IPS-18c (cell line): Measurements from ENCODE around the gene RAPGEF3.
A peak's percentile ranks its signal among the peaks of the same experiment; 100 is the strongest.

Experiments used
- H3K4me3 ChIP-seq: 2 replicates; pipeline ENCODE4 v1.7.0; 2013; ENCODE audit warnings: low read depth, mild to moderate bottlenecking, low read length, moderate library complexity; ENCODE audit not compliant: insufficient read depth
- H3K9me3 ChIP-seq: one replicate; pipeline ENCODE4 v1.6.1; 2013; ENCODE audit warnings: mild to moderate bottlenecking, low read length, moderate library complexity; ENCODE audit not compliant: control insufficient read depth, insufficient read depth

The RAPGEF3 gene

GRCh38 chr12:47782372-47782770 is 23.7 kb upstream of the RAPGEF3 start:
- H3K9me3 ChIP-seq, result peaks cover 3% of the 10 kb centered on the region
- no peak overlapping the region for H3K4me3 ChIP-seq

GRCh38 chr12:47781479-47782371 is 23.0 kb upstream of the RAPGEF3 start:
- Histone ChIP-seq H3K4me3 (no peak overlapping the region), H3K9me3 (peaks cover 2% of the 10 kb centered on the region)

GRCh38 chr12:47779943-47780504 is 21.3 kb upstream of the RAPGEF3 start:
- H3K4me3 ChIP-seq, result 0 out of 2 replicates have a peak overlapping the region, but pooled peaks have one; percentile 17
- H3K9me3 ChIP-seq, result no peaks in the 10 kb centered on the region

GRCh38 chr12:47779301-47779942 is 20.7 kb upstream of the RAPGEF3 start:
- 0 out of 2 replicates have a peak overlapping the region, but pooled peaks have one; percentile 17 for H3K4me3 ChIP-seq

GRCh38 chr12:47778881-47779280 is 20.2 kb upstream of the RAPGEF3 start:
- Histone ChIP-seq H3K9me3 (no peaks in the 10 kb centered on the region), H3K4me3 (no peak overlapping the region; the same call in 1 of the 2 replicates)

More at GRCh38 chr12:47779301-47779942, 20.7 kb upstream of the RAPGEF3 start:
- H3K9me3 ChIP-seq, result no peaks in the 10 kb centered on the region

- no peak overlapping the region for H3K4me3 ChIP-seq
- H3K9me3 ChIP-seq, result no peaks in the 10 kb centered on the region
Measured at GRCh38 chr12:47777741-47778558, 19.3 kb upstream of the RAPGEF3 start.

GRCh38 chr12:47777151-47777550 is 18.5 kb upstream of the RAPGEF3 start:
- no peak overlapping the region for H3K4me3 ChIP-seq
- H3K9me3 ChIP-seq, result no peaks in the 10 kb centered on the region

- no peak overlapping the region for H3K4me3 ChIP-seq
- no peaks in the 10 kb centered on the region for H3K9me3 ChIP-seq
Measured at GRCh38 chr12:47776471-47777143, 17.9 kb upstream of the RAPGEF3 start.

- Histone ChIP-seq H3K9me3 (no peaks in the 10 kb centered on the region), H3K4me3 (no peak overlapping the region; the same call in 1 of the 2 replicates)
Measured at GRCh38 chr12:47775100-47775911, 16.6 kb upstream of the RAPGEF3 start.

- Histone ChIP-seq H3K4me3 (no peak overlapping the region), H3K9me3 (no peaks in the 10 kb centered on the region)
Measured at GRCh38 chr12:47774663-47775062, 16.0 kb upstream of the RAPGEF3 start.

- peak overlapping the region; percentile 78 for H3K4me3 ChIP-seq
- no peaks in the 10 kb centered on the region for H3K9me3 ChIP-seq
Measured at GRCh38 chr12:47773858-47774580, 15.3 kb upstream of the RAPGEF3 start.

- H3K9me3 ChIP-seq, result no peaks in the 10 kb centered on the region
- H3K4me3 ChIP-seq, result peak within 1 kb of the TSS; percentile 78
Measured at GRCh38 chr12:47773062-47773857, 14.6 kb upstream of the RAPGEF3 start, which contains the start of gene SLC48A1. Gene SLC48A1, plus strand, starts transcription at chr12:47773238. Its CDS starts 67 bp downstream, at chr12:47773305.

GRCh38 chr12:47772738-47773061 is 14.0 kb upstream of the RAPGEF3 start:
- H3K4me3 ChIP-seq, result peak overlapping the region; percentile 28; the same call in 1 of the 2 replicates
- H3K9me3 ChIP-seq, result peaks cover 2% of the 10 kb centered on the region

GRCh38 chr12:47772094-47772660 is 13.5 kb upstream of the RAPGEF3 start:
- peaks cover 2% of the 10 kb centered on the region for H3K9me3 ChIP-seq
- H3K4me3 ChIP-seq, result 0 out of 2 replicates have a peak overlapping the region, but pooled peaks have one; percentile 28
